ENCODE data around the gene PPFIA3.
"Not testable (repeated sequence)": the region's sequence is repeated elsewhere in the genome, so short reads cannot be mapped to it uniquely, and the experiment has no call there.

PPFIA3 gene

DNA sequence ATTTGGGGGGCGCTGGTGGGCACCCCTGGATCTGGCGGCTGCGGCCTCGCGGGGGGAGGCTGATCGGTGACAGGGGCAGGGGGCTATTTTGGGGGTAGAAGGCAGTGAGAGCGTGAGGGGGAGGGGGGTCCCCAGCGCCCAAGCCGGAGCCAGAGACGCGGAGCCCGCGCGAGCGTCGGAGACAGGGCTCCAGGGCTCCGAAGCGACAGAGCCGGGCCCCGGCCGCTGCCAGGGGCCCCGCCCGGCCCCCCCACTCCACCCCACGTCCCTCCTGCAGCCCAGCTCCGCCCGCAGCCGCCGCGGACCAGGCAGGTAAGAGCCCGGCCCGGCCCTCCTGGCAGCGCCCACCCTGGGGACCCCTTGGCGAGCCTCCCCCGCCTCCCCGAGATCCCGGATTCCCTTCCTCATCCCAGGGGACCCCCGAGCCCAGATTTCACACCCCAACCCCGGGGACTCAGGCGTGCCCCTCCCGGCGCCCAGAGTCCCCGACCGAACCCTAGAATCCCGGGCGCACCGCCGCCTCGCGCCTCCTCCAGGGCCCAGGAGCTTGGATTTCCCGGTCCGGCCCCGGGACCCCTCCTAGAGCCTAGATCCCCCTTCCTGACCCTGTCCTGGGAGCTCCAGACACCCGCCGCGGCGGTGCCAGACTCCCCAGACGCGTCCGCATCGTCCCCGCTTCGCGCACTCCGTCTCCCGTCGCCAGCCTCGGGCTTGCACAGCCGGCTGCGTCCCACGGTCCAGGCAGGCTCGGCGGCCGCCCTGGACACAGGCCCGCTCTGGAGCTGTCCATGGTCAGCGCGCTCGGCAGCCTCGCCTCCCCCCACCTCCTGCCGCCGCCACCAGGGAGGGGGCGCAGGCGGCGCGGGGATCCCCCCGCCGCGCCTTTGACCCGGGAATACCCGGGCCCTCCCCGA lies at the start of gene PPFIA3:
Gene PPFIA3 (plus strand): TSS at position 134 of the 914 bp plus-strand sequence. CDS start 8,330 bp downstream, outside the sequence.
- peaks cover 14% of the 10 kb centered on the region for H3K27me3 Mint-ChIP-seq
- H3K27ac Mint-ChIP-seq = peak within 1 kb of the TSS; percentile 94
- no peaks in the 10 kb centered on the region for H3K36me3 Mint-ChIP-seq
- no peaks in the 10 kb centered on the region for H3K9me3 Mint-ChIP-seq
- peaks cover 48% of the 10 kb centered on the region for H3K4me1 Mint-ChIP-seq
- ATAC-seq = peak; percentile 2
- H3K4me3 Mint-ChIP-seq = peak within 1 kb of the TSS; percentile 87

- H3K27ac Mint-ChIP-seq = no peak overlapping the region
- ATAC-seq = no peak
- peaks cover 6% of the 10 kb centered on the region for H3K36me3 Mint-ChIP-seq
- H3K27me3 Mint-ChIP-seq = peaks cover 85% of the 10 kb centered on the region
- peaks cover 16% of the 10 kb centered on the region for H3K4me1 Mint-ChIP-seq
- peaks cover 9% of the 10 kb centered on the region for H3K9me3 Mint-ChIP-seq
- no peak overlapping the region for H3K4me3 Mint-ChIP-seq
Observed at GRCh38 chr19:49070416-49070815, 48.9 kb upstream of the PPFIA3 start.

- Mint-ChIP-seq H3K4me1 (peaks cover 18% of the 10 kb centered on the region), H3K9me3 (peaks cover 9% of the 10 kb centered on the region), H3K4me3 (no peak overlapping the region), H3K27ac (no peak overlapping the region), H3K36me3 (peaks cover 6% of the 10 kb centered on the region), H3K27me3 (peaks cover 83% of the 10 kb centered on the region)
- ATAC-seq = no peak
Observed at GRCh38 chr19:49071860-49072547, 47.3 kb upstream of the PPFIA3 start.

DNA sequence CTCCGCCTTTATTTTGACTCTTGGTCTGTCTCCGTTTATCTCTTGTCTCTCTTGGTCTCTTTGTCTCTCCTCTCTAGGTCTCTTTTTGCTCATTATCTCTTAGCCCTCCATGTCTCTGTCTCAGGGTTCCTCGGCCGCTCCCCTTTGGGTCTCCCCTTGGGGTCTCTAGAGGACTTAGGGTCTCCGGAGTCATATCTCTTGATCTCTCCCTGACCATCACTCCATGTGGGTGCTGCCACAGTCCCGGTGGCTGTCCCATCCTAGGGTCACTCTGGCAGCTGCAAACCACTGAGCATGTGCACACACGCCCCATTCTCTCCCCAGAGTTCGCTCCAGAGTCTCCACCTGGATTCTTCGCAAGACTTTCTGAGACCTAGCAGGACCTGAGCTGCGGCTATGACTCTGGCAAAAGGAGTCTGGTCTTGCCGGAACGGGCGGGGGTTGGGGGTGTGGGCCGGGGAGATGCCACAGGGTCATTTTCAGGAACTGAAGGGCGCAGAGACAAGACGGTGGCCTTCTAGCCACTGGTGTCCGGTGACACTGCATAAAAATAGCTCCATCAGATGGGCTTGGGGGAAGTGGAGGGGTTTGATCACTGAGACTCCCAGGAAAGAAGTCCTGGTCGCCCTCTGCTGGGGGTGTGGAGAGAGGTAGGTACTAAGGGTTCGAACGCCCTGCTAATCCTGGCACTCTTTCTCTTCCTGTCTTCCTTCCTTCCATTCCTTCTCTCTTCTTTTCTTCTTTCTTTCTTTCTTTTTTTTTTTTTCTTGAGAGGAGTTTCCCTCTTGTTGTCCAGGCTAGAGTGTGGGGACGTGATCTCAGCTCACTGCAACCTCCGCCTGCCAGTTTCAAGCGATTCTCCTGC lies 45.6 kb upstream of the PPFIA3 start:
- ATAC-seq = no peak
- no peak overlapping the region for H3K27ac Mint-ChIP-seq
- peaks cover 6% of the 10 kb centered on the region for H3K36me3 Mint-ChIP-seq
- H3K27me3 Mint-ChIP-seq = peaks cover 81% of the 10 kb centered on the region
- H3K4me3 Mint-ChIP-seq = peak overlapping the region; percentile 32
- H3K9me3 Mint-ChIP-seq = peaks cover 9% of the 10 kb centered on the region
- peaks cover 18% of the 10 kb centered on the region for H3K4me1 Mint-ChIP-seq

DNA sequence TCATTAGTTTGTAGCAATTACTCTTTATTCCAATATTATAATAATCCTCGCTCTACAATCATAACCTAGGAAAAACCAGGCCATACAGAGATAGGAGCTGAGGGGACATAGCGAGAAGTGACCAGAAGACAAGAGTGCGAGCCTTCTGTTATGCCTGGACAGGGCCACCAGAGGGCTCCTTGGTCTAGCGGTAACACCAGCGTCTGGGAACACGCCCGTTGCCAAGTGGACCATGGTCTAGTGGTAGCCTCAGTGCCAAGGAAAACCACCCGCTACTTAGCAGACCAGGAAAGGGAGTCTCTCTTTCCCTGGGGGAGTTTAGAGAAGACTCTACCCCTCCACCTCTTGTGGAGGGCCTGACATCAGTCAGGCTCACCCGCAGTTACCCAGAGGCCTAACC lies 44.5 kb upstream of the PPFIA3 start:
- peaks cover 70% of the 10 kb centered on the region for H3K27me3 Mint-ChIP-seq

DNA sequence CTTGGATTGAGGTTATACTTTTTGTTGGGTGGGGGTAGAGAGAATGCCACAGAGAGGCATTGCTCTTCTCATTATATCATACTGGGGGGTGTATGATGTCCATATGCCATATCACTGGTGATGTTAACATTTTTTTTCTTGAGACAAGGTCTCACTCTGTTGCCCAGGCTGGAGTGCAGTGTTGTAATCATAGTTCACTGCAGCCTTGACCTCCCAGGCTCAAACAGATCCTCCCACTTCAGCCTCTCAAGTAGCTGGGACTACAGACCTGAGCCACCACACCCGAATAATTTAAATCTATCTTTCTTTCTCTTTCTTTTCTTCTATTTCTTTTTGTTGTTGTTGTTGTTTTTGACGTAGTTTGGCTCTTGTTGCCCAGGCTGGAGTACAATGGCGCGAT lies 39.0 kb upstream of the PPFIA3 start:
- ATAC-seq = no peak
- Mint-ChIP-seq H3K9me3 (no peaks in the 10 kb centered on the region), H3K27ac (no peak overlapping the region), H3K27me3 (peaks cover 23% of the 10 kb centered on the region), H3K36me3 (no peaks in the 10 kb centered on the region), H3K4me3 (no peak overlapping the region), H3K4me1 (peaks cover 2% of the 10 kb centered on the region)

More for the DNA sequence above, 44.5 kb upstream of the PPFIA3 start:
- not testable (repeated sequence) for H3K36me3 Mint-ChIP-seq, H3K9me3 Mint-ChIP-seq, ATAC-seq, H3K27ac Mint-ChIP-seq, H3K4me3 Mint-ChIP-seq
- peaks cover 18% of the 10 kb centered on the region for H3K4me1 Mint-ChIP-seq

- Mint-ChIP-seq H3K4me3 (no peak overlapping the region), H3K9me3 (no peaks in the 10 kb centered on the region), H3K36me3 (peaks cover 4% of the 10 kb centered on the region), H3K4me1 (peaks cover 6% of the 10 kb centered on the region), H3K27me3 (peaks cover 14% of the 10 kb centered on the region), H3K27ac (no peak overlapping the region)
- ATAC-seq = no peak
Observed at GRCh38 chr19:49081273-49081672, 38.1 kb upstream of the PPFIA3 start.

- peak overlapping the region; percentile 87 for H3K27ac Mint-ChIP-seq
- peaks cover 22% of the 10 kb centered on the region for H3K4me1 Mint-ChIP-seq
- H3K9me3 Mint-ChIP-seq = no peaks in the 10 kb centered on the region
- ATAC-seq = no peak
- peaks cover 19% of the 10 kb centered on the region for H3K36me3 Mint-ChIP-seq
- no peaks in the 10 kb centered on the region for H3K27me3 Mint-ChIP-seq
- peak overlapping the region; percentile 100 for H3K4me3 Mint-ChIP-seq
Observed at GRCh38 chr19:49084206-49085019, 34.9 kb upstream of the PPFIA3 start.

- Mint-ChIP-seq H3K4me1 (peaks cover 24% of the 10 kb centered on the region), H3K27me3 (no peaks in the 10 kb centered on the region), H3K27ac (peak within 1 kb of the TSS; percentile 87), H3K36me3 (peaks cover 23% of the 10 kb centered on the region), H3K9me3 (no peaks in the 10 kb centered on the region), H3K4me3 (peak within 1 kb of the TSS; percentile 100)
- peak; percentile 98 for ATAC-seq
Observed at GRCh38 chr19:49085020-49085867, 34.1 kb upstream of the PPFIA3 start, which contains the start of gene SNRNP70. Gene SNRNP70, plus strand, starts transcription at chr19:49085451. Its CDS starts 964 bp downstream, at chr19:49086415.

DNA sequence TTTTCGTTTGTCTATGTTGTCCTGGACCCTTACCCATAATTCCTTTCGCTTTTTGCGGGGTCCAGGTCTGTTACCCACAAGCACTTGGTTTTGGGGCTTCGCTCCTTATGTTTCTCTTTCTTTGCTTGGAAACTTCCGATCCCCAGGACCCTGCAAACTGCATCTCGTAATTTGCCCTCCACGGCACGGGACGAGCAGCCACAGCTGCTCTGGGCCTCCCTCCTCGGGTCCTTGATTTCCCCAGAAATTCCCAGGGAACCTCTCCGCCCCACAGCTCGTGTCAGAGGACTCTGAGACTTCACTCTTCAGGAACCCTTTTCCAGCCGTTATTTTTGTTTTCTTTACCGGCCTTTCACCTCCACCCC lies 33.5 kb upstream of the PPFIA3 start:
- Mint-ChIP-seq H3K4me3 (peak overlapping the region; percentile 100), H3K27me3 (no peaks in the 10 kb centered on the region), H3K27ac (peak overlapping the region; percentile 87), H3K36me3 (peaks cover 29% of the 10 kb centered on the region), H3K4me1 (peaks cover 30% of the 10 kb centered on the region), H3K9me3 (no peaks in the 10 kb centered on the region)
- no peak for ATAC-seq

GRCh38 chr19:49086296-49086695 lies 33.0 kb upstream of the PPFIA3 start:
- no peaks in the 10 kb centered on the region for H3K27me3 Mint-ChIP-seq
- peak overlapping the region; percentile 100 for H3K4me3 Mint-ChIP-seq
- no peaks in the 10 kb centered on the region for H3K9me3 Mint-ChIP-seq
- peaks cover 34% of the 10 kb centered on the region for H3K4me1 Mint-ChIP-seq
- ATAC-seq = no peak
- H3K36me3 Mint-ChIP-seq = peaks cover 33% of the 10 kb centered on the region
- peak overlapping the region; percentile 87 for H3K27ac Mint-ChIP-seq

- H3K4me3 Mint-ChIP-seq = no peak overlapping the region
- H3K9me3 Mint-ChIP-seq = no peaks in the 10 kb centered on the region
- H3K27ac Mint-ChIP-seq = no peak overlapping the region
- H3K27me3 Mint-ChIP-seq = no peaks in the 10 kb centered on the region
- H3K4me1 Mint-ChIP-seq = peaks cover 48% of the 10 kb centered on the region
- H3K36me3 Mint-ChIP-seq = peaks cover 52% of the 10 kb centered on the region
- no peak for ATAC-seq
Observed at GRCh38 chr19:49091391-49092038, 27.8 kb upstream of the PPFIA3 start.

DNA sequence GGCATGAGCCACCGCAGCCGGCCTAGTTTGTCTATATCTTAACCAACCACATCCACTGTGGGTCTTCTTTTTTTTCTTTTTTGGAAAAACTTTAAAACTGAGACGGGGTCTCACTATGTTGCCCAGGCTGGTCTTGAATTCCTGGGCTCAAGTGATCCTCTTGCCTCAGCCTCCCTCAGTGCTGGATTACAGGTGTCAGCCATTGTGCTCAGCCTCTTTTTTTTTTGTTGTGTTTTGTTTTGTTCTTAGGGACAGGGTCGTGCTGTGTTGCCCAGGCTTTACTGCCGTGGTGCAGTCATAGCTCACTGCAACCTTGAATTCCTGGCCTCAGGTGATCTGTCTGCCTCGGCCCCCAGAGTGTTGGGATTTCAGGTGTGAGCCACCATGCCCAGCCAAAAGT lies 26.7 kb upstream of the PPFIA3 start:
- peaks cover 45% of the 10 kb centered on the region for H3K36me3 Mint-ChIP-seq
- no peaks in the 10 kb centered on the region for H3K27me3 Mint-ChIP-seq
- no peak for ATAC-seq
- peaks cover 36% of the 10 kb centered on the region for H3K4me1 Mint-ChIP-seq
- H3K27ac Mint-ChIP-seq = no peak overlapping the region
- no peaks in the 10 kb centered on the region for H3K9me3 Mint-ChIP-seq
- H3K4me3 Mint-ChIP-seq = no peak overlapping the region
